Endothelial cell of umbilical vein (primary cell): Measurements from ENCODE around the gene FUZ. TPM values are rescaled to one million over a fixed set of nuclear protein-coding genes. Genes with fewer than 3 reads are reported as not detected.

Experiments used
- BruUV-seq: library from RNA; stranded (reverse); fragments of 400-500 nt; replicated peaks from 2 replicates; lab custom pipeline; 2021; lab: Mats Ljungman, UMichigan
- CTCF ChIA-PET: fragments of 300-600, 350-600 bp; sonication (Branson Sonifier 250); formaldehyde crosslinking; loops from one replicate; lab custom pipeline; 2021; ENCODE audit warnings: antibody characterized with exemption, inconsistent platforms; lab: Charles Lee
- POLR2A ChIA-PET: fragments of 300-600, 350-600 bp; sonication (Branson Sonifier 250); formaldehyde crosslinking; loops from one replicate; lab custom pipeline; 2021; ENCODE audit warnings: antibody characterized with exemption, inconsistent platforms; lab: Charles Lee
- DNase-seq: peaks from one replicate; pipeline ENCODE4 v3.0.0-alpha.2; 2011; ENCODE audit warnings: low read depth, low spot score
- FAIRE-seq: peaks from 2 replicates; lab custom pipeline; 2011; peaks lifted over from hg19 to GRCh38; lab: Jason Lieb, UNC
- H2AFZ ChIP-seq: 2 replicates; pipeline ENCODE4 v1.6.0; 2012; ENCODE audit warnings: low read depth, low read length, control low read depth, inconsistent platforms
- H3K27ac ChIP-seq: 2 replicates; pipeline ENCODE4 v1.5.1; 2011; ENCODE audit warnings: low read depth, mild to moderate bottlenecking, control low read depth, low read length, moderate library complexity; ENCODE audit not compliant: insufficient read depth
- H3K27me3 ChIP-seq, 2 experiments: 2 replicates each; pipeline versions ENCODE4 v1.6.0 to v1.6.1; 2011; ENCODE audit warnings: low read length in 2 of 2, mixed read lengths in 1 of 2; ENCODE audit not compliant: control insufficient read depth in 2 of 2, insufficient read depth in 2 of 2
- H3K36me3 ChIP-seq, 2 experiments: 2 replicates in 1 of 2; 3 replicates in 1 of 2; pipeline ENCODE4 v1.5.1; 2011; ENCODE audit warnings: low read length in 2 of 2, mild to moderate bottlenecking in 1 of 2, moderate library complexity in 1 of 2; ENCODE audit not compliant: control insufficient read depth in 2 of 2, insufficient read depth in 2 of 2; ENCODE audit errors: extremely low read depth in 1 of 2
- H3K4me1 ChIP-seq: 3 replicates; pipeline ENCODE4 v1.5.1; 2011; ENCODE audit warnings: mild to moderate bottlenecking, low read length; ENCODE audit not compliant: control insufficient read depth, insufficient read depth; ENCODE audit errors: extremely low read depth
- H3K4me2 ChIP-seq: 2 replicates; pipeline ENCODE4 v1.6.1; 2011; ENCODE audit warnings: low read length, control low read depth, mixed read lengths; ENCODE audit not compliant: insufficient read depth
- H3K4me3 ChIP-seq, 3 experiments: fragments of 200-600 bp in 1 of 3; sonication (generic), shearing (Covaris generic) in 1 of 3; replicated peaks in 1 of 3; 2 replicates each; pipeline ENCODE4 v1.5.1; 2011 to 2016; ENCODE audit warnings: control low read depth in 3 of 3, low read length in 3 of 3, mild to moderate bottlenecking in 2 of 3, inconsistent platforms in 1 of 3, low read depth in 1 of 3, moderate library complexity in 1 of 3; ENCODE audit not compliant: insufficient read depth in 1 of 3
- H3K79me2 ChIP-seq: 2 replicates; pipeline ENCODE4 v1.6.0; 2012; ENCODE audit warnings: low read length, inconsistent platforms; ENCODE audit not compliant: control insufficient read depth, insufficient read depth
- H3K9ac ChIP-seq: replicated peaks from 2 replicates; pipeline ENCODE3; 2011; ENCODE audit warnings: low read length, control low read depth; ENCODE audit not compliant: insufficient read depth; ENCODE audit errors: extremely low read depth
- H3K9me1 ChIP-seq: replicated peaks from 3 replicates; pipeline ENCODE4 v1.6.0; 2011; ENCODE audit warnings: mild to moderate bottlenecking, low read length; ENCODE audit not compliant: control insufficient read depth, insufficient read depth; ENCODE audit errors: extremely low read depth
- H3K9me3 ChIP-seq: replicated peaks from 2 replicates; pipeline ENCODE4 v1.5.1; 2012; ENCODE audit warnings: low read length, inconsistent platforms; ENCODE audit not compliant: control insufficient read depth, insufficient read depth
- H4K20me1 ChIP-seq: replicated peaks from 2 replicates; pipeline ENCODE3; 2011; ENCODE audit warnings: mild to moderate bottlenecking, low read length; ENCODE audit not compliant: control insufficient read depth, insufficient read depth; ENCODE audit errors: extremely low read depth
- CTCF ChIP-seq, 2 donors: IDR thresholded peaks; 1 replicate in 1 of 2; 2 replicates in 1 of 2; pipeline ENCODE4 v1.5.1; 2011; ENCODE audit warnings: low read length in 2 of 2, mild to moderate bottlenecking in 2 of 2, moderate library complexity in 2 of 2, control low read depth in 1 of 2, inconsistent platforms in 1 of 2, low read depth in 1 of 2; ENCODE audit not compliant: insufficient read depth in 1 of 2; ENCODE audit errors: extremely low read depth in 1 of 2
- EZH2 ChIP-seq: IDR thresholded peaks from 2 replicates; pipeline ENCODE4 v1.6.1; 2012; ENCODE audit warnings: borderline replicate concordance, low read depth, mild to moderate bottlenecking, moderate library complexity, low read length, inconsistent platforms; ENCODE audit not compliant: severe bottlenecking
- FOS ChIP-seq: IDR thresholded peaks from 2 replicates; pipeline ENCODE4 v1.6.1; 2011; ENCODE audit warnings: mild to moderate bottlenecking, low read length, moderate library complexity, borderline replicate concordance; ENCODE audit not compliant: insufficient read depth
- GATA2 ChIP-seq: IDR thresholded peaks from 2 replicates; pipeline ENCODE4 v1.7.0; 2011; ENCODE audit warnings: low read depth, mild to moderate bottlenecking, moderate library complexity, mixed read lengths, low read length; ENCODE audit not compliant: insufficient read length, insufficient read depth
- JUN ChIP-seq: IDR thresholded peaks from 2 replicates; pipeline ENCODE4 v1.6.1; 2011; ENCODE audit warnings: borderline replicate concordance, low read depth; ENCODE audit not compliant: insufficient read length, insufficient read depth
- MAX ChIP-seq: IDR thresholded peaks from 2 replicates; pipeline ENCODE4 v1.6.1; 2011; ENCODE audit not compliant: insufficient read depth, insufficient read length
- MYC ChIP-seq: IDR thresholded peaks from one replicate; pipeline ENCODE4 v1.6.1; 2011; ENCODE audit warnings: mild to moderate bottlenecking, low read depth, low read length
- POLR2A ChIP-seq: IDR thresholded peaks from 2 replicates; pipeline ENCODE4 v1.6.1; 2012; ENCODE audit warnings: low read depth, mild to moderate bottlenecking, control low read depth, low read length
- POLR2AphosphoS5 ChIP-seq: IDR thresholded peaks from 2 replicates; pipeline ENCODE4 v1.6.1; 2012; ENCODE audit warnings: low read depth, mild to moderate bottlenecking, control low read depth, low read length, moderate library complexity; ENCODE audit not compliant: insufficient read depth
- dilution Hi-C: fragments of 300-500 bp; cut with MboI; formaldehyde crosslinking; loops from one replicate; pipeline ENCODE4 v1.15.0; 2019; ENCODE audit warnings: low sequenced_read_pairs; ENCODE audit not compliant: extremely low pct_ligation_motif_present
- intact Hi-C: fragments of 100-400 bp; cut with micrococcal nuclease; formaldehyde crosslinking; loops from one replicate; pipeline ENCODE4 v1.10.0; 2022
- polyA plus RNA-seq, 4 experiments: library from polyadenylated mRNA; depleted of rRNA in 3 of 4; stranded (reverse) in 3 of 4; unstranded in 1 of 4; fragments of >200 nt; gene quantifications; 2 replicates each; pipeline versions ENCODE4 v1.2.1 to v1.2.3, GENCODE V29; 2011 to 2012; ENCODE audit warnings: missing spikeins in 1 of 4
- total RNA-seq: library from RNA; stranded (reverse); gene quantifications from 2 replicates; pipeline ENCODE4 v1.2.3, GENCODE V29; 2021

The FUZ gene
- total and polyA plus RNA-seq, 2 donors (not counting 3 experiments of a cell fraction or from before 2014, with no cell fraction given), result 12.3 to 14.0 TPM

GRCh38 chr19:49771674-49772139 lies 41.4 kb downstream of the FUZ start:
- DNase-seq (no peak), FAIRE-seq (no peak)
- H3K9me1 ChIP-seq, result no peaks in the 10 kb centered on the region
- no peak overlapping the region for H2AFZ ChIP-seq
- CTCF ChIA-PET, result interaction anchor here (1.0 kb wide), 1 partner anchor 16 kb away, joined by 3 read pairs; no protein-coding TSS in a partner anchor
- H3K27ac ChIP-seq, result no peak overlapping the region
- no peaks in the 10 kb centered on the region for H3K9me3 ChIP-seq
- POLR2A ChIA-PET, result no interaction called here
- H3K36me3 ChIP-seq, result peaks cover 0 to 6% of the 10 kb centered on the region in 2 experiments
- H4K20me1 ChIP-seq, result no peaks in the 10 kb centered on the region
- BruUV-seq, result no TSS peak
- no peak overlapping the region for H3K9ac ChIP-seq
- dilution Hi-C loops, result no loop called here
- no peak overlapping the region for H3K4me2 ChIP-seq
- peaks cover 12% of the 10 kb centered on the region for H3K4me1 ChIP-seq
- TF ChIP-seq MAX (no peak), POLR2AphosphoS5 (no peak), GATA2 (no peak), CTCF (IDR thresholded peaks at IDR 0.05; ENCODE audit: extremely low read depth in 1 of 2, insufficient read depth in 1 of 2, low read depth in 1 of 2, low read length in 2 of 2) (no peak), POLR2A (no peak), EZH2 (no peak), FOS (no peak), JUN (no peak), MYC (no peak)
- peaks cover 52% of the 10 kb centered on the region for H3K79me2 ChIP-seq
- no peaks in the 10 kb centered on the region for H3K27me3 ChIP-seq
- no peak overlapping the region for H3K4me3 ChIP-seq
- intact Hi-C loops, result no loop called here
